T47D (cell line): Measurements from ENCODE around the gene FAR2.
"Not testable (repeated sequence)": the region's sequence is repeated elsewhere in the genome, so short reads cannot be mapped to it uniquely, and the experiment has no call there.

Experiments used
- DNase-seq, 2 experiments: peaks; one replicate each; pipeline versions ENCODE4 v3.0.0 to v3.0.0-alpha.2; 2011 to 2012; ENCODE audit warnings: low read depth in 1 of 2, low spot score in 1 of 2
- JUND ChIP-seq: IDR thresholded peaks from 2 replicates; pipeline ENCODE4 v1.6.1; 2012; ENCODE audit warnings: low read depth
- in situ Hi-C: cut with HindIII; loops from 2 replicates; pipeline ENCODE4 v1.10.0; 2016; ENCODE audit warnings: low sequenced_read_pairs, low pct_unique_long_range_greater_than_20kb

FAR2 gene

GRCh38 chr12:29159661-29160060, 10.6 kb downstream of the FAR2 start:
- DNase-seq: no peak
- in situ Hi-C loops: no loop called here
- TF ChIP-seq JUND: no peak

GRCh38 chr12:29160230-29160629, 11.2 kb downstream of the FAR2 start:
- DNase-seq: no peak
- no peak for TF ChIP-seq JUND
- in situ Hi-C loops: no loop called here

- no peak for DNase-seq
- in situ Hi-C loops: no loop called here
- no peak for TF ChIP-seq JUND
Measured at GRCh38 chr12:29163146-29163545, 14.1 kb downstream of the FAR2 start.

GRCh38 chr12:29164477-29165393, 15.7 kb downstream of the FAR2 start:
- in situ Hi-C loops: no loop called here
- no peak for DNase-seq
- no peak for TF ChIP-seq JUND

- DNase-seq: no peak
- in situ Hi-C loops: no loop called here
- no peak for TF ChIP-seq JUND
Measured at GRCh38 chr12:29167445-29167844, 18.4 kb downstream of the FAR2 start.

GRCh38 chr12:29167988-29168387, 18.9 kb downstream of the FAR2 start:
- no peak for TF ChIP-seq JUND
- no peak for DNase-seq
- in situ Hi-C loops: no loop called here

- in situ Hi-C loops, DNase-seq: not testable (repeated sequence)
Measured at GRCh38 chr12:29169978-29170377, 20.9 kb downstream of the FAR2 start.

- in situ Hi-C loops, DNase-seq: not testable (repeated sequence)
Measured at GRCh38 chr12:29170478-29171084, 21.5 kb downstream of the FAR2 start.

- in situ Hi-C loops: no loop called here
- no peak for TF ChIP-seq JUND
- DNase-seq: no peak
Measured at GRCh38 chr12:29171421-29172258, 22.6 kb downstream of the FAR2 start.

- in situ Hi-C loops: no loop called here
- TF ChIP-seq JUND: no peak
- no peak for DNase-seq
Measured at GRCh38 chr12:29176941-29177340, 27.9 kb downstream of the FAR2 start.

GRCh38 chr12:29182247-29182646, 33.2 kb downstream of the FAR2 start:
- DNase-seq, in situ Hi-C loops: not testable (repeated sequence)

- DNase-seq: no peak
- TF ChIP-seq JUND: no peak
- in situ Hi-C loops: no loop called here
Measured at GRCh38 chr12:29187756-29188155, 38.7 kb downstream of the FAR2 start.
